ENCODE results near the gene ARID2. TPM values are rescaled to one million over a fixed set of nuclear protein-coding genes. Genes with fewer than 3 reads are reported as not detected.

ARID2 gene
- total RNA-seq, 1 donor from 2014 or later: 63.6 TPM

DNA sequence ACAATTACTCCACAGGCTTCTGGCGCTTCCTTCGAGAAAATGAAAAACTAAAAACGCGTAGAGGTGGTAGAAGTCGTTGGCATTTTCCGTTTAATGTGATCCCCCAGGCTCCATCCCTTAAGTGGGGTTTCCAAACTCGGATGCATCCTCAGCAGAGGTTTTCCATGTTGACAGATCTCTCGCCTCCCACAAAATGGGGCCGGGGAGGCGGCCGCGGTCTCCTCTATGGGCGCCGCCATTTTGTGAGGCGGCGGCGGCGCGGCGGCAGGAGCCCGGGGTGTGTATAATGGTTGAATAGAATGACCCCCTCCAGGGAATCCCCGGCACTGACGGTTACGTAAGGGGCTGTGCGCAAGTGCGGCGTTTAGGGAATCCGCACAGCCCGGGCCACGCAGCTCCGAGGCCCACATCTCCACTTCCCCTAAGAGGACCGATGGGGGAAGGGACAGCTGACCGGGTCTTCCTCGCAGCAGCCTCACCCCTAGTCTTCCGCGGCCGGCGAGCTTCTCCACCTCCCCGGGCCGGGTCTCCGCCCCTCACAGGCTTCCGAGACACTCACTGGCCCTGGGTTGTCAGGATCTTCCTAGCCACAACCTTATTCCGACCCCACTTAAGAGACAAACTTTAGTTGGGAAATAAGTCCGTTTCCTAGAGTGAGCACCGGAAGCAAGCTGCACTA, 2.1 kb upstream of the ARID2 start:
- TF ChIP-seq, protein P1, sequence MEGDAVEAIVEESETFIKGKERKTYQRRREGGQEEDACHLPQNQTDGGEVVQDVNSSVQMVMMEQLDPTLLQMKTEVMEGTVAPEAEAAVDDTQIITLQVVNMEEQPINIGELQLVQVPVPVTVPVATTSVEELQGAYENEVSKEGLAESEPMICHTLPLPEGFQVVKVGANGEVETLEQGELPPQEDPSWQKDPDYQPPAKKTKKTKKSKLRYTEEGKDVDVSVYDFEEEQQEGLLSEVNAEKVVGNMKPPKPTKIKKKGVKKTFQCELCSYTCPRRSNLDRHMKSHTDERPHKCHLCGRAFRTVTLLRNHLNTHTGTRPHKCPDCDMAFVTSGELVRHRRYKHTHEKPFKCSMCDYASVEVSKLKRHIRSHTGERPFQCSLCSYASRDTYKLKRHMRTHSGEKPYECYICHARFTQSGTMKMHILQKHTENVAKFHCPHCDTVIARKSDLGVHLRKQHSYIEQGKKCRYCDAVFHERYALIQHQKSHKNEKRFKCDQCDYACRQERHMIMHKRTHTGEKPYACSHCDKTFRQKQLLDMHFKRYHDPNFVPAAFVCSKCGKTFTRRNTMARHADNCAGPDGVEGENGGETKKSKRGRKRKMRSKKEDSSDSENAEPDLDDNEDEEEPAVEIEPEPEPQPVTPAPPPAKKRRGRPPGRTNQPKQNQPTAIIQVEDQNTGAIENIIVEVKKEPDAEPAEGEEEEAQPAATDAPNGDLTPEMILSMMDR (IDR thresholded peaks at IDR 0.05; ENCODE audit: unreplicated experiment): no peak
- Mint-ChIP-seq H3K27me3 (no peaks in the 10 kb centered on the region), H3K4me3 (ENCODE audit: low read depth) (peak overlapping the region; percentile 97), H3K27ac (peak overlapping the region; percentile 99), H3K36me3 (ENCODE audit: insufficient read depth) (peaks cover 1% of the 10 kb centered on the region), H3K9me3 (ENCODE audit: low read depth) (no peaks in the 10 kb centered on the region), H3K4me1 (ENCODE audit: low read depth) (peaks cover 20% of the 10 kb centered on the region)
- DNase-seq (ENCODE audit: low spot score, unreplicated experiment): peak; percentile 79

DNA sequence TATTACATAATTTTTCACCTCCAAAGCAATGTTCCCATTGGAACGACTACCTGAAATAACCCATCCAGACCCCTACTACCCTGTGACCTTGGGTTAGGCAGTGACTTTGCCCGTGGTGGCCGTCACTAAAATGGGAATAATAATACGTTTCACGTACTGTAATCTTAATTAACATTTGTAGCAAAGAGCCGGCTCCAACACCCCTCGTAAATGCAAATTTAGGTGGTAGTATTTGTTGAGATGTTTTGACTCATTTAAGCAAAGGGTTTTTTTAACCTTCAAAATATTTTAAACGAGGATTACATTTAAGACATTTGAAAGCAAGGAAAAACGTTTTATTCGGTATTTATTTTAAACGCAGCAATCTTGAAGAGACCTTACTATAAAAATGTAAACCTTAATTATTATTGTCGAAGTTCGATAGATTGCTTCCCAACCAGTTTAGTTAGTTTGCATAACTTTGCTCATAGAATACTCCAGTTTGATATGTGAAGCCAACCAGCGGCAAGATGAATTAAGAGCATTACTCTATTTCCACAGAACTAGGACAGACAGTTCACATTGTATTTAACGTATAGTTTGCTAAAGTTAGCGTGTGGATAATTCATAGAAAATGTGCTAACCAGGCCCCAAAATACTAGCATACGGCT, 1.4 kb upstream of the ARID2 start:
- Mint-ChIP-seq H3K4me3 (ENCODE audit: low read depth) (peak overlapping the region; percentile 97), H3K27me3 (no peaks in the 10 kb centered on the region), H3K27ac (peak overlapping the region; percentile 99), H3K9me3 (ENCODE audit: low read depth) (no peaks in the 10 kb centered on the region), H3K4me1 (ENCODE audit: low read depth) (peaks cover 23% of the 10 kb centered on the region), H3K36me3 (ENCODE audit: insufficient read depth) (peaks cover 1% of the 10 kb centered on the region)
- TF ChIP-seq, protein P1 (IDR thresholded peaks at IDR 0.05; ENCODE audit: unreplicated experiment): no peak
- DNase-seq (ENCODE audit: low spot score, unreplicated experiment): no peak

DNA sequence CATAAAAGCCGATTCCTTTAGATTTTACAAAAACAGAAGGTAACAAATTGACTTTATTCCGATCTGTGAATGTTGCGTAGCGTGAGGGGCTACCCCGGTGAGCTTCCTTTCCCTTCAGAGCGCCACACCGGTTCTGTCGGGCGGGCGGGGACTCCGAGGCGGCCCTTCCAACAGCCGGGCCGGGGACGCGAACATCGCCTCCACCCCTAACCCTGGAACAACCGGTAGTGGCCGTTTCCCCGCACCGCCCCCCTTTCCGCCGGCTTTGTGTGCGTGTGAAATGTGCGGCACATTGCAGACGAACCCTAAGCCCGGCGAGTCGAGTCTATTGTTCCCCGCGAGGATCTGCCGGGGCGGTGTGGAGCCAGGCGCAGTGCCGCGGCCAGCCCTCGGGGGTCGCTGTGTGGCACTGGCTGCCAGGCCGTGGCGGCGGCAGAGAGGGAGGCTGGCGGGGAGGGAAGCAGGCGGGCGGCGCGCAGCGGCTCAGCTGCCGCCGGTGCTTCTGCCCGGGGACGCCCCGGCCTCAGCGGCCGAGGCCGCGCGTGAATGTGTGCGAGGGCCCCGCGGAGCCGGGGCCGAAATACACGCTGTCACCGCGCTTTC, 775 bp upstream of the ARID2 start:
- H3K9me3 Mint-ChIP-seq (ENCODE audit: low read depth): no peaks in the 10 kb centered on the region
- H3K27me3 Mint-ChIP-seq: no peaks in the 10 kb centered on the region
- peaks cover 1% of the 10 kb centered on the region for H3K36me3 Mint-ChIP-seq (ENCODE audit: insufficient read depth)
- TF ChIP-seq, protein P1 (IDR thresholded peaks at IDR 0.05; ENCODE audit: unreplicated experiment): peak; percentile 93
- peak overlapping the region; percentile 99 for H3K27ac Mint-ChIP-seq
- H3K4me1 Mint-ChIP-seq (ENCODE audit: low read depth): peaks cover 28% of the 10 kb centered on the region
- DNase-seq (ENCODE audit: low spot score, unreplicated experiment): peak; percentile 98
- H3K4me3 Mint-ChIP-seq (ENCODE audit: low read depth): peak overlapping the region; percentile 97

DNA sequence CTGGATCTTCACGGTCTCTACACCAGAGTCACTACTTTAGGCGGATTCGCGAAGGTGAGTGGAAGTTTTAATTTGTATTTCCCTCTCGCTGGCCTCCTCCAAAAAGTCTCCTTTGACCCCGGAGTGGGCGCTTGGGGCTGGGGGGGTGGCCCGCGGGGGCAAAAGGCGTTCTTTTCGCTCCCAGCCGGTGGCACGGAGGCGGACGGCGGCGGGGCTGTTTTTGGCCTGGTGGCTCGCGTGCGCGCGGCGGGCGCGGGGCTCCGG, 510 bp downstream of the ARID2 start:
- Mint-ChIP-seq H3K27ac (peak overlapping the region; percentile 99), H3K36me3 (ENCODE audit: insufficient read depth) (peaks cover 5% of the 10 kb centered on the region), H3K9me3 (ENCODE audit: low read depth) (no peaks in the 10 kb centered on the region)

More for the DNA sequence above, 510 bp downstream of the ARID2 start:
- H3K27me3 Mint-ChIP-seq: no peaks in the 10 kb centered on the region
- peak overlapping the region; percentile 97 for H3K4me3 Mint-ChIP-seq (ENCODE audit: low read depth)
- peak; percentile 19 for DNase-seq (ENCODE audit: low spot score, unreplicated experiment)
- TF ChIP-seq, protein P1 (IDR thresholded peaks at IDR 0.05; ENCODE audit: unreplicated experiment): no peak
- H3K4me1 Mint-ChIP-seq (ENCODE audit: low read depth): peaks cover 28% of the 10 kb centered on the region
